Cortex of kidney (tissue), 1 donor: ENCODE measurements around the gene CDK6.

Experiments
- DNase-seq: peaks from one replicate; lab custom pipeline; 2025; lab: John Stamatoyannopoulos, UW

The CDK6 gene

GRCh38 chr7:92845736-92846135 is 9.4 kb upstream of the CDK6 start:
- no peak for DNase-seq

- no peak for DNase-seq
Measured at GRCh38 chr7:92843781-92844180, 7.4 kb upstream of the CDK6 start.

- no peak for DNase-seq
Measured at GRCh38 chr7:92843034-92843760, 6.8 kb upstream of the CDK6 start.

- no peak for DNase-seq
Measured at GRCh38 chr7:92841192-92841591, 4.8 kb upstream of the CDK6 start.

GRCh38 chr7:92840316-92840715 is 3.9 kb upstream of the CDK6 start:
- DNase-seq: no peak

- DNase-seq: no peak
Measured at GRCh38 chr7:92839901-92840300, 3.5 kb upstream of the CDK6 start.

GRCh38 chr7:92838934-92839333 is 2.6 kb upstream of the CDK6 start:
- DNase-seq: no peak

GRCh38 chr7:92837000-92837749 is 802 bp upstream of the CDK6 start:
- DNase-seq: no peak

GRCh38 chr7:92835851-92836488 is 403 bp downstream of the CDK6 start:
- DNase-seq: no peak

GRCh38 chr7:92835261-92835850 is 1.0 kb downstream of the CDK6 start:
- no peak for DNase-seq

GRCh38 chr7:92834507-92835260 is 1.7 kb downstream of the CDK6 start:
- DNase-seq: no peak

- no peak for DNase-seq
Measured at GRCh38 chr7:92833766-92834506, 2.4 kb downstream of the CDK6 start.

- DNase-seq: no peak
Measured at GRCh38 chr7:92833024-92833765, 3.2 kb downstream of the CDK6 start.

GRCh38 chr7:92832534-92833023 is 3.8 kb downstream of the CDK6 start:
- DNase-seq: no peak

- DNase-seq: no peak
Measured at GRCh38 chr7:92831716-92832533, 4.4 kb downstream of the CDK6 start.

- no peak for DNase-seq
Measured at GRCh38 chr7:92830532-92831110, 5.8 kb downstream of the CDK6 start.

- no peak for DNase-seq
Measured at GRCh38 chr7:92830027-92830426, 6.3 kb downstream of the CDK6 start.

- no peak for DNase-seq
Measured at GRCh38 chr7:92827464-92828120, 8.8 kb downstream of the CDK6 start.
